ENCODE data around the gene DACH1. TPM values are rescaled to one million over a fixed set of nuclear protein-coding genes. Genes with fewer than 3 reads are reported as not detected.
A peak's percentile ranks its signal among the peaks of the same experiment; 100 is the strongest.

Gene DACH1
- total and polyA plus RNA-seq, 2 donors from 2014 or later: 5.3 to 10.4 TPM

- intact Hi-C loops (cut with DNase I): no loop called here
- Histone ChIP-seq H3K27ac (ENCODE audit: low read depth in 2 of 2, low read length in 2 of 2) (no peak overlapping the region), H3K4me1 (ENCODE audit: control insufficient read depth in 2 of 3, insufficient read depth in 2 of 3, low read depth in 1 of 3, low read length in 3 of 3) (no peaks in the 10 kb centered on the region), H3K36me3 (ENCODE audit: control insufficient read depth in 2 of 3, insufficient read depth in 3 of 3, low read length in 3 of 3) (no peaks in the 10 kb centered on the region), H3K27me3 (ENCODE audit: control insufficient read depth, insufficient read depth, low read length) (no peaks in the 10 kb centered on the region), H3K4me3 (ENCODE audit: low read length in 3 of 3) (no peak overlapping the region), H3K9me3 (ENCODE audit: control insufficient read depth in 2 of 3, insufficient read depth in 1 of 3, low read length in 3 of 3) (no peaks in the 10 kb centered on the region), H3K9ac (ENCODE audit: low read length in 3 of 3) (no peak overlapping the region)
- FAIRE-seq: no peak
- DNase-seq: no peak
- no peak for TF ChIP-seq CTCF (IDR thresholded peaks at IDR 0.05; ENCODE audit: borderline replicate concordance, extremely low read depth, insufficient read depth)
These were observed 376.0 kb downstream of the DACH1 start for GRCh38 chr13:71491010-71491409.

- H3K9ac ChIP-seq (ENCODE audit: low read length in 3 of 3): no peak overlapping the region
- intact Hi-C loops (cut with DNase I): no loop called here
- no peaks in the 10 kb centered on the region for H3K9me3 ChIP-seq (ENCODE audit: control insufficient read depth in 2 of 3, insufficient read depth in 1 of 3, low read length in 3 of 3)
- no peak for TF ChIP-seq CTCF (IDR thresholded peaks at IDR 0.05; ENCODE audit: borderline replicate concordance, extremely low read depth, insufficient read depth)
- FAIRE-seq (no peak), DNase-seq (no peak)
- no peak overlapping the region for H3K27ac ChIP-seq (ENCODE audit: low read depth in 2 of 2, low read length in 2 of 2)
- no peaks in the 10 kb centered on the region for H3K27me3 ChIP-seq (ENCODE audit: control insufficient read depth, insufficient read depth, low read length)
- H3K36me3 ChIP-seq (ENCODE audit: control insufficient read depth in 2 of 3, insufficient read depth in 3 of 3, low read length in 3 of 3): peaks cover 0 to under 1% (median 0%) of the 10 kb centered on the region in 3 donors
- H3K4me1 ChIP-seq (ENCODE audit: control insufficient read depth in 2 of 3, insufficient read depth in 2 of 3, low read depth in 1 of 3, low read length in 3 of 3): no peaks in the 10 kb centered on the region
- no peak overlapping the region for H3K4me3 ChIP-seq (ENCODE audit: low read length in 3 of 3)
These were observed 378.0 kb downstream of the DACH1 start for GRCh38 chr13:71489041-71489440.

- FAIRE-seq (no peak), DNase-seq (no peak)
- intact Hi-C loops (cut with DNase I): no loop called here
- no peak for TF ChIP-seq CTCF (IDR thresholded peaks at IDR 0.05; ENCODE audit: borderline replicate concordance, extremely low read depth, insufficient read depth)
- H3K4me1 ChIP-seq (ENCODE audit: control insufficient read depth in 2 of 3, insufficient read depth in 2 of 3, low read depth in 1 of 3, low read length in 3 of 3): no peaks in the 10 kb centered on the region
- H3K9me3 ChIP-seq (ENCODE audit: control insufficient read depth in 2 of 3, insufficient read depth in 1 of 3, low read length in 3 of 3): no peaks in the 10 kb centered on the region
- H3K36me3 ChIP-seq (ENCODE audit: control insufficient read depth in 2 of 3, insufficient read depth in 3 of 3, low read length in 3 of 3): peaks cover 0 to 5% (median 0%) of the 10 kb centered on the region in 3 donors
- no peak overlapping the region for H3K27ac ChIP-seq (ENCODE audit: low read depth in 2 of 2, low read length in 2 of 2)
- no peak overlapping the region for H3K4me3 ChIP-seq (ENCODE audit: low read length in 3 of 3)
- no peaks in the 10 kb centered on the region for H3K27me3 ChIP-seq (ENCODE audit: control insufficient read depth, insufficient read depth, low read length)
- H3K9ac ChIP-seq (ENCODE audit: low read length in 3 of 3): no peak overlapping the region
These were observed 378.8 kb downstream of the DACH1 start for GRCh38 chr13:71488201-71488600.

GRCh38 chr13:71485913-71486312 is 381.1 kb downstream of the DACH1 start:
- no peaks in the 10 kb centered on the region for H3K4me1 ChIP-seq (ENCODE audit: control insufficient read depth in 2 of 3, insufficient read depth in 2 of 3, low read depth in 1 of 3, low read length in 3 of 3)
- FAIRE-seq: peak; percentile 96
- no peak overlapping the region for H3K9ac ChIP-seq (ENCODE audit: low read length in 3 of 3)
- H3K4me3 ChIP-seq (ENCODE audit: low read length in 3 of 3): no peak overlapping the region
- peaks cover 0 to 5% (median 0%) of the 10 kb centered on the region in 3 donors for H3K36me3 ChIP-seq (ENCODE audit: control insufficient read depth in 2 of 3, insufficient read depth in 3 of 3, low read length in 3 of 3)
- no peak overlapping the region for H3K27ac ChIP-seq (ENCODE audit: low read depth in 2 of 2, low read length in 2 of 2)
- TF ChIP-seq CTCF (IDR thresholded peaks at IDR 0.05; ENCODE audit: borderline replicate concordance, extremely low read depth, insufficient read depth): no peak
- DNase-seq: no peak
- intact Hi-C loops (cut with DNase I): no loop called here
- H3K27me3 ChIP-seq (ENCODE audit: control insufficient read depth, insufficient read depth, low read length): no peaks in the 10 kb centered on the region
- no peaks in the 10 kb centered on the region for H3K9me3 ChIP-seq (ENCODE audit: control insufficient read depth in 2 of 3, insufficient read depth in 1 of 3, low read length in 3 of 3)
